A549 (cell line): ENCODE data around the gene DARS2. TPM values are rescaled to one million over a fixed set of nuclear protein-coding genes. Genes with fewer than 3 reads are reported as not detected.

Source experiments
- ATAC-seq, 2 experiments: fragments of 200-7000 bp in 1 of 2; fragments of >200 bp in 1 of 2; cut with Nextera tagmentation in 1 of 2; cut with Tn5 transposase in 1 of 2; 3 replicates each; pipeline versions ENCODE4 v1.8.0 to v1.9.1; 2018 to 2020; ENCODE audit warnings: mild to moderate bottlenecking in 1 of 2, moderate library complexity in 1 of 2
- CTCF ChIA-PET: fragments of 300-600 bp; sonication (Branson Sonifier 250); formaldehyde crosslinking; extraction: SDS; loops from one replicate; lab custom pipeline; 2021; ENCODE audit warnings: antibody characterized with exemption, inconsistent platforms; lab: Yijun Ruan, JAX
- POLR2A ChIA-PET: fragments of 350-600 bp; formaldehyde crosslinking; extraction: SDS; loops from one replicate; lab custom pipeline; 2021; ENCODE audit warnings: antibody characterized with exemption, inconsistent platforms; lab: Yijun Ruan, JAX
- DNase-seq, 2 experiments: peaks; one replicate each; pipeline versions ENCODE4 v3.0.0 to v3.0.0-alpha.2; 2011 to 2016; ENCODE audit warnings: low read depth in 1 of 2, low spot score in 1 of 2
- FAIRE-seq: peaks from 2 replicates; lab custom pipeline; 2011; peaks lifted over from hg19 to GRCh38; lab: Jason Lieb, UNC
- H3K27ac ChIP-seq, 2 experiments: fragments of >200 bp; sonication (Bioruptor Twin); formaldehyde crosslinking; 3 replicates each; pipeline ENCODE4 v1.5.1; 2016 to 2017
- H3K4me1 ChIP-seq: fragments of >200 bp; sonication (Bioruptor Twin); formaldehyde crosslinking; 3 replicates; pipeline ENCODE4 v1.6.1; 2016
- H3K4me2 ChIP-seq: fragments of >200 bp; sonication (Bioruptor Twin); formaldehyde crosslinking; 3 replicates; pipeline ENCODE4 v1.6.1; 2016
- H3K4me3 ChIP-seq: fragments of >200 bp; sonication (Bioruptor Twin); formaldehyde crosslinking; 3 replicates; pipeline ENCODE4 v1.5.1; 2016
- H3K9me3 ChIP-seq: fragments of >200 bp; sonication (Bioruptor Twin); formaldehyde crosslinking; 3 replicates; pipeline ENCODE4 v1.6.1; 2016
- CBX8 ChIP-seq: fragments of 200-600 bp; sonication (generic); IDR thresholded peaks from 2 replicates; pipeline ENCODE4 v1.6.1; 2016
- CTCF ChIP-seq: fragments of >200 bp; sonication (Bioruptor Twin); formaldehyde crosslinking; IDR thresholded peaks from 3 replicates; pipeline ENCODE4 v1.5.1; 2016
- EHF ChIP-seq: fragments of 250-450 bp; sonication (Bioruptor Pico); IDR thresholded peaks from 2 replicates; pipeline ENCODE4 v1.5.0; 2020; ENCODE audit warnings: mild to moderate bottlenecking
- ELK1 ChIP-seq: fragments of 150-350 bp; IDR thresholded peaks from 2 replicates; pipeline ENCODE4 v1.6.1; 2014; ENCODE audit warnings: low read depth, mild to moderate bottlenecking, low read length
- ESRRA ChIP-seq: fragments of 150-350 bp; IDR thresholded peaks from 2 replicates; pipeline ENCODE4 v1.6.1; 2014; ENCODE audit warnings: mild to moderate bottlenecking, low read length, borderline replicate concordance
- HOXB5 ChIP-seq: fragments of 250-450 bp; sonication (Bioruptor Pico); IDR thresholded peaks from 2 replicates; pipeline ENCODE4 v1.5.0; 2020; ENCODE audit warnings: mild to moderate bottlenecking, moderate library complexity
- MAZ ChIP-seq: fragments of 150-350 bp; IDR thresholded peaks from 2 replicates; pipeline ENCODE4 v1.6.1; 2014; ENCODE audit warnings: antibody characterized with exemption, low read depth, low read length, borderline replicate concordance
- MYC ChIP-seq: IDR thresholded peaks from 2 replicates; pipeline ENCODE4 v1.6.1; 2012; ENCODE audit warnings: mild to moderate bottlenecking, inconsistent platforms, low read length, improper control_type of control experiment, borderline replicate concordance
- RAD21 ChIP-seq, 2 experiments: fragments of >200 bp in 1 of 2; sonication (Bioruptor Twin) in 1 of 2; formaldehyde crosslinking in 1 of 2; IDR thresholded peaks in 1 of 2; conservative IDR thresholded peaks in 1 of 2; 2 replicates in 1 of 2; 3 replicates in 1 of 2; pipeline ENCODE4 v1.6.1; 2012 to 2018; ENCODE audit warnings: inconsistent platforms in 1 of 2
- RARB ChIP-seq: fragments of 250-450 bp; sonication (Bioruptor Pico); IDR thresholded peaks from 2 replicates; pipeline ENCODE4 v1.8.0; 2021; ENCODE audit warnings: mild to moderate bottlenecking, moderate library complexity
- RCOR1 ChIP-seq: fragments of 150-350 bp; IDR thresholded peaks from 2 replicates; pipeline ENCODE4 v1.6.1; 2014; ENCODE audit warnings: antibody characterized with exemption, low read length, low read depth
- REST ChIP-seq: fragments of 200-600 bp; sonication (generic); IDR thresholded peaks from 2 replicates; pipeline ENCODE4 v1.6.1; 2016; ENCODE audit warnings: antibody characterized with exemption, mild to moderate bottlenecking, moderate library complexity
- RFX5 ChIP-seq: fragments of 450-650 bp; IDR thresholded peaks from 2 replicates; pipeline ENCODE4 v1.7.1; 2014; ENCODE audit warnings: antibody characterized with exemption, mild to moderate bottlenecking, moderate library complexity
- polyA plus RNA-seq, 4 experiments: library from polyadenylated mRNA; depleted of rRNA in 3 of 4; stranded (reverse); fragments of >200 nt; fragmentation: RNase III in 1 of 4; extraction: RNeasy Plus Mini Kit Qiagen cat#74134 plus additional on column Dnase treatment in 1 of 4; gene quantifications; 2 replicates in 3 of 4; 3 replicates in 1 of 4; pipeline ENCODE4 v1.2.3, GENCODE V29; 2011 to 2017
- TF ChIP-seq, protein P1 (sequence below): fragments of >200 bp; sonication (Bioruptor Twin); formaldehyde crosslinking; IDR thresholded peaks from 3 replicates; pipeline ENCODE4 v1.6.1; 2016
- TF ChIP-seq, protein P2 (sequence below): fragments of 250-450 bp; sonication (Bioruptor Pico); IDR thresholded peaks from 2 replicates; pipeline ENCODE4 v1.5.0; 2020; ENCODE audit warnings: low read depth, mild to moderate bottlenecking, moderate library complexity
- TF ChIP-seq, protein P3 (sequence below): fragments of >200 bp; sonication (Bioruptor Twin); formaldehyde crosslinking; IDR thresholded peaks from 2 replicates; pipeline ENCODE4 v1.6.1; 2016
- TF ChIP-seq, protein P4 (sequence below): fragments of 250-450 bp; sonication (Bioruptor Pico); IDR thresholded peaks from 2 replicates; pipeline ENCODE4 v1.5.0; 2021; ENCODE audit warnings: mild to moderate bottlenecking, moderate library complexity, borderline replicate concordance

The DARS2 gene
- polyA plus RNA-seq, 2 of the 4 experiments (the other 2 are of a cell fraction) = 43.1 to 70.4 TPM

- FAIRE-seq = no peak
- TF ChIP-seq, protein P1, sequence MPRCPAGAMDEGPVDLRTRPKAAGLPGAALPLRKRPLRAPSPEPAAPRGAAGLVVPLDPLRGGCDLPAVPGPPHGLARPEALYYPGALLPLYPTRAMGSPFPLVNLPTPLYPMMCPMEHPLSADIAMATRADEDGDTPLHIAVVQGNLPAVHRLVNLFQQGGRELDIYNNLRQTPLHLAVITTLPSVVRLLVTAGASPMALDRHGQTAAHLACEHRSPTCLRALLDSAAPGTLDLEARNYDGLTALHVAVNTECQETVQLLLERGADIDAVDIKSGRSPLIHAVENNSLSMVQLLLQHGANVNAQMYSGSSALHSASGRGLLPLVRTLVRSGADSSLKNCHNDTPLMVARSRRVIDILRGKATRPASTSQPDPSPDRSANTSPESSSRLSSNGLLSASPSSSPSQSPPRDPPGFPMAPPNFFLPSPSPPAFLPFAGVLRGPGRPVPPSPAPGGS = no peak
- TF ChIP-seq RAD21 (conservative IDR thresholded peaks at IDR 0.05 in 1 of 2, IDR thresholded peaks at IDR 0.05 in 1 of 2) (no peak), ELK1 (no peak), EHF (no peak), RARB (CRISPR knock-in tag) (no peak), REST (no peak), MYC (no peak), CTCF (no peak), RFX5 (no peak), HOXB5 (no peak), RCOR1 (no peak), MAZ (no peak), ESRRA (no peak), CBX8 (no peak)
- TF ChIP-seq, protein P2, sequence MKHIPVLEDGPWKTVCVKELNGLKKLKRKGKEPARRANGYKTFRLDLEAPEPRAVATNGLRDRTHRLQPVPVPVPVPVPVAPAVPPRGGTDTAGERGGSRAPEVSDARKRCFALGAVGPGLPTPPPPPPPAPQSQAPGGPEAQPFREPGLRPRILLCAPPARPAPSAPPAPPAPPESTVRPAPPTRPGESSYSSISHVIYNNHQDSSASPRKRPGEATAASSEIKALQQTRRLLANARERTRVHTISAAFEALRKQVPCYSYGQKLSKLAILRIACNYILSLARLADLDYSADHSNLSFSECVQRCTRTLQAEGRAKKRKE (CRISPR knock-in tag) = no peak
- TF ChIP-seq, protein P3, sequence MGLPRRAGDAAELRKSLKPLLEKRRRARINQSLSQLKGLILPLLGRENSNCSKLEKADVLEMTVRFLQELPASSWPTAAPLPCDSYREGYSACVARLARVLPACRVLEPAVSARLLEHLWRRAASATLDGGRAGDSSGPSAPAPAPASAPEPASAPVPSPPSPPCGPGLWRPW = no peak
- TF ChIP-seq, protein P4, sequence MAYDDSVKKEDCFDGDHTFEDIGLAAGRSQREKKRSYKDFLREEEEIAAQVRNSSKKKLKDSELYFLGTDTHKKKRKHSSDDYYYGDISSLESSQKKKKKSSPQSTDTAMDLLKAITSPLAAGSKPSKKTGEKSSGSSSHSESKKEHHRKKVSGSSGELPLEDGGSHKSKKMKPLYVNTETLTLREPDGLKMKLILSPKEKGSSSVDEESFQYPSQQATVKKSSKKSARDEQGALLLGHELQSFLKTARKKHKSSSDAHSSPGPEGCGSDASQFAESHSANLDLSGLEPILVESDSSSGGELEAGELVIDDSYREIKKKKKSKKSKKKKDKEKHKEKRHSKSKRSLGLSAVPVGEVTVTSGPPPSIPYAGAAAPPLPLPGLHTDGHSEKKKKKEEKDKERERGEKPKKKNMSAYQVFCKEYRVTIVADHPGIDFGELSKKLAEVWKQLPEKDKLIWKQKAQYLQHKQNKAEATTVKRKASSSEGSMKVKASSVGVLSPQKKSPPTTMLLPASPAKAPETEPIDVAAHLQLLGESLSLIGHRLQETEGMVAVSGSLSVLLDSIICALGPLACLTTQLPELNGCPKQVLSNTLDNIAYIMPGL (CRISPR knock-in tag) = no peak
- no peak overlapping the region for H3K27ac ChIP-seq
- H3K4me1 ChIP-seq = no peaks in the 10 kb centered on the region
- DNase-seq = no peak
- no peak overlapping the region for H3K4me2 ChIP-seq
- POLR2A ChIA-PET = interaction anchor here (1.0 kb wide), 1 partner anchor 70 kb away, joined by 3 read pairs; the partner anchor contains the start of gene ZBTB37
- ATAC-seq = no peak
- CTCF ChIA-PET = interaction anchor here (0.5 to 0.8 kb wide), 2 partner anchors 147 to 366 kb away, joined by 3 read pairs; no protein-coding TSS in a partner anchor
- no peaks in the 10 kb centered on the region for H3K9me3 ChIP-seq
- H3K4me3 ChIP-seq = no peak overlapping the region
These were observed 26.4 kb upstream of the DARS2 start for GRCh38 chr1:173798078-173798477.
